Activated B cell treated with CpG ODN at 0.5 μM for 24 hours (primary cell): ENCODE measurements around the gene TANGO6. TPM values are rescaled to one million over a fixed set of nuclear protein-coding genes. Genes with fewer than 3 reads are reported as not detected.

ENCODE experiments used
- ATAC-seq: fragments of 200-7000 bp; cut with Tn5 transposase; one replicate; pipeline ENCODE4 v1.10.0; 2021; ENCODE audit warnings: low read depth, mild to moderate bottlenecking, moderate library complexity
- CTCF ChIA-PET: fragments of 350-600 bp; sonication (Branson Sonifier 250); formaldehyde crosslinking; loops from one replicate; lab custom pipeline; 2021; ENCODE audit warnings: antibody characterized with exemption; lab: Charles Lee
- POLR2A ChIA-PET: fragments of 350-600 bp; sonication (Branson Sonifier 250); formaldehyde crosslinking; loops from one replicate; lab custom pipeline; 2021; ENCODE audit warnings: antibody characterized with exemption; lab: Charles Lee
- DNase-seq: peaks from one replicate; pipeline ENCODE4 v3.0.0; 2022
- H3K27ac Mint-ChIP-seq: one replicate; pipeline ENCODE4 v1.8.0; 2020; ENCODE audit warnings: mixed read lengths
- H3K27me3 Mint-ChIP-seq: one replicate; pipeline ENCODE4 v1.8.0; 2021; ENCODE audit warnings: mixed read lengths
- H3K36me3 Mint-ChIP-seq: one replicate; pipeline ENCODE4 v1.8.0; 2021; ENCODE audit warnings: low read depth, mixed read lengths
- H3K4me1 Mint-ChIP-seq: one replicate; pipeline ENCODE4 v1.8.0; 2021; ENCODE audit warnings: mixed read lengths
- H3K4me3 Mint-ChIP-seq: one replicate; pipeline ENCODE4 v1.8.0; 2020; ENCODE audit warnings: mild to moderate bottlenecking, mixed read lengths
- H3K9me3 Mint-ChIP-seq: one replicate; pipeline ENCODE4 v1.8.0; 2020; ENCODE audit warnings: mixed read lengths
- CTCF ChIP-seq: fragments of 200-600 bp; IDR thresholded peaks from one replicate; pipeline ENCODE4 v1.8.0; 2022; ENCODE audit warnings: antibody characterized with exemption, mild to moderate bottlenecking
- intact Hi-C: fragments of 100-400 bp; cut with micrococcal nuclease; formaldehyde crosslinking; loops from one replicate; pipeline ENCODE4 v1.15.1; 2024
- total RNA-seq: library from RNA; stranded (reverse); gene quantifications from 2 replicates; pipeline ENCODE4 v1.2.3, GENCODE V29; 2022

Gene TANGO6
- total RNA-seq, 1 donor from 2014 or later: 39.4 TPM

GRCh38 chr16:68931196-68931595 is 87.9 kb downstream of the TANGO6 start:
- ATAC-seq (no peak), DNase-seq (no peak)
- intact Hi-C loops: no loop called here
- H3K27me3 Mint-ChIP-seq: no peaks in the 10 kb centered on the region
- H3K9me3 Mint-ChIP-seq: no peaks in the 10 kb centered on the region
- ChIA-PET CTCF (no interaction called here), POLR2A (no interaction called here)
- H3K4me1 Mint-ChIP-seq: no peaks in the 10 kb centered on the region
- no peak overlapping the region for H3K4me3 Mint-ChIP-seq
- H3K27ac Mint-ChIP-seq: no peak overlapping the region
- peaks cover 70% of the 10 kb centered on the region for H3K36me3 Mint-ChIP-seq
- TF ChIP-seq CTCF: no peak

- Mint-ChIP-seq H3K27me3 (no peaks in the 10 kb centered on the region), H3K4me1 (no peaks in the 10 kb centered on the region), H3K9me3 (no peaks in the 10 kb centered on the region), H3K27ac (no peak overlapping the region), H3K36me3 (peaks cover 59% of the 10 kb centered on the region), H3K4me3 (no peak overlapping the region)
- intact Hi-C loops: no loop called here
- no peak for TF ChIP-seq CTCF
- ATAC-seq: no peak
- ChIA-PET POLR2A (no interaction called here), CTCF (no interaction called here)
- DNase-seq: no peak
These were observed 91.1 kb downstream of the TANGO6 start for GRCh38 chr16:68934402-68934801.

GRCh38 chr16:68935008-68935407 is 91.7 kb downstream of the TANGO6 start:
- POLR2A ChIA-PET: no interaction called here
- no peaks in the 10 kb centered on the region for H3K9me3 Mint-ChIP-seq
- H3K27ac Mint-ChIP-seq: no peak overlapping the region
- intact Hi-C loops: no loop called here
- TF ChIP-seq CTCF: no peak
- no peak overlapping the region for H3K4me3 Mint-ChIP-seq
- no peaks in the 10 kb centered on the region for H3K27me3 Mint-ChIP-seq
- no peaks in the 10 kb centered on the region for H3K4me1 Mint-ChIP-seq
- CTCF ChIA-PET: no interaction called here
- peaks cover 53% of the 10 kb centered on the region for H3K36me3 Mint-ChIP-seq
- no peak for ATAC-seq
- DNase-seq: no peak

- intact Hi-C loops: no loop called here
- no peak for TF ChIP-seq CTCF
- POLR2A ChIA-PET: no interaction called here
- no peaks in the 10 kb centered on the region for H3K27me3 Mint-ChIP-seq
- H3K4me1 Mint-ChIP-seq: no peaks in the 10 kb centered on the region
- H3K9me3 Mint-ChIP-seq: no peaks in the 10 kb centered on the region
- DNase-seq: no peak
- no peak overlapping the region for H3K27ac Mint-ChIP-seq
- no peak overlapping the region for H3K4me3 Mint-ChIP-seq
- CTCF ChIA-PET: no interaction called here
- ATAC-seq: no peak
- H3K36me3 Mint-ChIP-seq: peaks cover 41% of the 10 kb centered on the region
These were observed 93.7 kb downstream of the TANGO6 start for GRCh38 chr16:68936736-68937631.

GRCh38 chr16:68939692-68940320 is 96.5 kb downstream of the TANGO6 start:
- ATAC-seq (no peak), DNase-seq (no peak)
- no peak overlapping the region for H3K27ac Mint-ChIP-seq
- intact Hi-C loops: no loop called here
- peaks cover 10% of the 10 kb centered on the region for H3K9me3 Mint-ChIP-seq
- H3K4me1 Mint-ChIP-seq: no peaks in the 10 kb centered on the region
- ChIA-PET POLR2A (no interaction called here), CTCF (no interaction called here)
- no peak overlapping the region for H3K4me3 Mint-ChIP-seq
- peaks cover 40% of the 10 kb centered on the region for H3K36me3 Mint-ChIP-seq
- no peaks in the 10 kb centered on the region for H3K27me3 Mint-ChIP-seq
- TF ChIP-seq CTCF: no peak
